Endodermal cell (in vitro differentiated cells): ENCODE data around the gene SLC8B1. TPM values are rescaled to one million over a fixed set of nuclear protein-coding genes. Genes with fewer than 3 reads are reported as not detected.
A peak's percentile ranks its signal among the peaks of the same experiment; 100 is the strongest.

Source experiments
- DNase-seq: peaks from one replicate; pipeline ENCODE4 v3.0.0-alpha.2; 2017
- H3K27ac ChIP-seq: 2 replicates; pipeline ENCODE4 v1.5.1; 2013; ENCODE audit warnings: mild to moderate bottlenecking, low read depth, low read length, moderate library complexity
- H3K27me3 ChIP-seq: 2 replicates; pipeline ENCODE4 v1.6.1; 2013; ENCODE audit warnings: mild to moderate bottlenecking, low read length, moderate library complexity; ENCODE audit not compliant: insufficient read depth, control insufficient read depth, poor library complexity, severe bottlenecking
- H3K36me3 ChIP-seq: 2 replicates; pipeline ENCODE4 v1.7.0; 2013; ENCODE audit warnings: mild to moderate bottlenecking, low read length, moderate library complexity; ENCODE audit not compliant: control insufficient read depth, insufficient read depth
- H3K4me1 ChIP-seq: one replicate; pipeline ENCODE4 v1.7.0; 2013; ENCODE audit warnings: low read length; ENCODE audit not compliant: control insufficient read depth, insufficient read depth
- H3K4me3 ChIP-seq: 2 replicates; pipeline ENCODE4 v1.5.1; 2013; ENCODE audit warnings: mild to moderate bottlenecking, low read length, moderate library complexity
- H3K9ac ChIP-seq: 2 replicates; pipeline ENCODE4 v1.6.1; 2013; ENCODE audit warnings: mild to moderate bottlenecking, low read length, moderate library complexity; ENCODE audit not compliant: poor library complexity, severe bottlenecking; ENCODE audit errors: extremely low read depth
- H3K9me3 ChIP-seq: 2 replicates; pipeline ENCODE4 v1.6.1; 2013; ENCODE audit warnings: mild to moderate bottlenecking, low read length, moderate library complexity; ENCODE audit not compliant: control insufficient read depth
- H3K27ac Mint-ChIP-seq: 2 replicates; pipeline ENCODE4 v1.8.0; 2020; ENCODE audit warnings: mixed read lengths
- H3K27me3 Mint-ChIP-seq: 2 replicates; pipeline ENCODE4 v1.8.0; 2021; ENCODE audit warnings: mild to moderate bottlenecking, mixed read lengths; ENCODE audit not compliant: insufficient read depth
- H3K36me3 Mint-ChIP-seq: 2 replicates; pipeline ENCODE4 v1.8.0; 2020; ENCODE audit warnings: low read depth, mixed read lengths
- H3K4me1 Mint-ChIP-seq: 2 replicates; pipeline ENCODE4 v1.8.0; 2020; ENCODE audit warnings: mixed read lengths
- H3K4me3 Mint-ChIP-seq: 2 replicates; pipeline ENCODE4 v1.8.0; 2020; ENCODE audit warnings: mild to moderate bottlenecking, moderate library complexity, mixed read lengths
- H3K9me3 Mint-ChIP-seq: 2 replicates; pipeline ENCODE4 v1.8.0; 2020; ENCODE audit warnings: mild to moderate bottlenecking, mixed read lengths
- CTCF ChIP-seq: fragments of 200-600 bp; sonication (generic); conservative IDR thresholded peaks from 2 replicates; pipeline ENCODE4 v1.5.0; 2021; ENCODE audit warnings: antibody characterized with exemption, mild to moderate bottlenecking
- WGBS, 2 experiments: methylation state at CpG; one replicate each; pipeline versions ENCODE4 v1.1.5 to v1.1.7; 2013; ENCODE audit warnings: missing lambda C conversion rate in 2 of 2, mixed read lengths in 1 of 2; ENCODE audit not compliant: insufficient coverage in 1 of 2, insufficient read length in 1 of 2; 5-methylcytosine and 5-hydroxymethylcytosine counted together
- total RNA-seq, 2 donors: library from RNA; stranded (reverse); fragmentation: NEBNext Ultra II Directional in 1 of 2; extraction: Animal tissue kit (Norgen Biotek cat#: 25700) in 1 of 2; gene quantifications; 2 replicates in 1 of 2; 3 replicates in 1 of 2; pipeline ENCODE4 v1.2.1, GENCODE V29; 2021

SLC8B1 gene
- total RNA-seq, 2 donors from 2014 or later, result 6.9 to 9.1 TPM

GRCh38 chr12:113291586-113291985 is 43.3 kb downstream of the SLC8B1 start:
- H3K9ac ChIP-seq, result no peak overlapping the region
- Mint-ChIP-seq H3K27ac (no peak overlapping the region), H3K4me3 (no peak overlapping the region), H3K9me3 (no peaks in the 10 kb centered on the region), H3K27me3 (no peaks in the 10 kb centered on the region), H3K4me1 (no peaks in the 10 kb centered on the region), H3K36me3 (peaks cover 7% of the 10 kb centered on the region)
- H3K9me3 ChIP-seq, result no peaks in the 10 kb centered on the region
- 93 to 98% methylated on average over 15 to 17 of the region's 17 CpGs for whole genome bisulfite sequencing, 2 experiments
- no peaks in the 10 kb centered on the region for H3K27me3 ChIP-seq
- no peaks in the 10 kb centered on the region for H3K36me3 ChIP-seq
- H3K27ac ChIP-seq, result no peak overlapping the region
- H3K4me1 ChIP-seq, result no peaks in the 10 kb centered on the region
- TF ChIP-seq CTCF, result no peak
- DNase-seq, result no peak
- no peak overlapping the region for H3K4me3 ChIP-seq

- Histone ChIP-seq H3K9ac (no peak overlapping the region), H3K27ac (no peak overlapping the region), H3K4me3 (no peak overlapping the region), H3K4me1 (no peaks in the 10 kb centered on the region), H3K36me3 (no peaks in the 10 kb centered on the region), H3K27me3 (no peaks in the 10 kb centered on the region), H3K9me3 (no peaks in the 10 kb centered on the region)
- 94 to 100% methylated on average over 5 of the region's 5 CpGs for WGBS, 2 experiments
- no peak for TF ChIP-seq CTCF
- H3K9me3 Mint-ChIP-seq, result no peaks in the 10 kb centered on the region
- no peak for DNase-seq
- peaks cover 7% of the 10 kb centered on the region for H3K36me3 Mint-ChIP-seq
- H3K27me3 Mint-ChIP-seq, result no peaks in the 10 kb centered on the region
- H3K27ac Mint-ChIP-seq, result no peak overlapping the region
- no peak overlapping the region for H3K4me3 Mint-ChIP-seq
- no peaks in the 10 kb centered on the region for H3K4me1 Mint-ChIP-seq
Measured at GRCh38 chr12:113290506-113290905, 44.4 kb downstream of the SLC8B1 start.

DNA sequence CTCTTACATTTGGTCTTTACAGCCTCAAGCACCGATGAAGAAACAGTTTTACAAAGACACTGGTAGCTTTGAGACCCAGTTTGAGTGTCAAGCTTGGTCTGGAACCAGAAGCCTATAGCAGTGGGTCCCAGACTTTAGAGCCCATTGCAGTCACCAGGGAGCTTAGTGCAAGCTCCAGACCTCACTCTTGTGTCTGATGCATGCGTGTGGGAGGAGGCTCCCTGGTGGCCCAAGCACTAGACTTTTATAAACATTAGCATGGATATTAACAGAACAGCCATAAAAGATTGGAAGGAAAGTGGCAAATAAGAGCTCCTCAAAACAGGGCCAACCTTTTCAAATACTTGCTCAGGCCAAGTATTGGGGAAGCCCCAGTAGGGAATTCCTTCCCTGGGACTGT is 45.5 kb downstream of the SLC8B1 start:
- Histone ChIP-seq H3K27ac (no peak overlapping the region), H3K27me3 (no peaks in the 10 kb centered on the region), H3K36me3 (no peaks in the 10 kb centered on the region), H3K4me3 (no peak overlapping the region), H3K4me1 (no peaks in the 10 kb centered on the region), H3K9me3 (no peaks in the 10 kb centered on the region), H3K9ac (no peak overlapping the region)
- Mint-ChIP-seq H3K9me3 (no peaks in the 10 kb centered on the region), H3K4me1 (no peaks in the 10 kb centered on the region), H3K36me3 (peaks cover 5% of the 10 kb centered on the region), H3K27me3 (no peaks in the 10 kb centered on the region), H3K27ac (peak overlapping the region; percentile 42), H3K4me3 (no peak overlapping the region)
- WGBS, 2 experiments, result 91 to 100% methylated on average over 1 to 2 of the region's 2 CpGs
- DNase-seq, result no peak
- no peak for TF ChIP-seq CTCF
